PC-9 (cell line): ENCODE results near the gene ZNF736. TPM values are rescaled to one million over a fixed set of nuclear protein-coding genes. Genes with fewer than 3 reads are reported as not detected.
"Not testable (repeated sequence)": the region's sequence is repeated elsewhere in the genome, so short reads cannot be mapped to it uniquely, and the experiment has no call there.

Experiments
- BruUV-seq: library from RNA; stranded (reverse); fragments of 400-500 nt; replicated peaks from 2 replicates; lab custom pipeline; 2021; lab: Mats Ljungman, UMichigan
- CTCF ChIA-PET: fragments of 300-600 bp; sonication (Branson Sonifier 250); formaldehyde crosslinking; loops from one replicate; lab custom pipeline; 2022; ENCODE audit warnings: antibody characterized with exemption; lab: Charles Lee
- POLR2A ChIA-PET: fragments of 300-600 bp; sonication (Branson Sonifier 250); formaldehyde crosslinking; loops from one replicate; lab custom pipeline; 2022; ENCODE audit warnings: antibody characterized with exemption; ENCODE audit not compliant: unreplicated experiment; lab: Charles Lee
- DNase-seq, 2 experiments: peaks; one replicate each; pipeline versions ENCODE4 v3.0.0 to v3.0.0-alpha.2; 2015 to 2022; ENCODE audit warnings: mixed read lengths in 1 of 2
- H2AFZ ChIP-seq: fragments of 200-600 bp; sonication (generic); 2 replicates; pipeline ENCODE4 v1.8.1; 2017; ENCODE audit warnings: antibody characterized with exemption
- H3F3A ChIP-seq: fragments of 200-600 bp; sonication (generic); 2 replicates; pipeline ENCODE4 v1.8.1; 2017; ENCODE audit warnings: antibody characterized with exemption, mild to moderate bottlenecking, low read depth; ENCODE audit not compliant: insufficient read depth
- H3K27ac ChIP-seq: fragments of 200-600 bp; sonication (generic); 2 replicates; pipeline ENCODE4 v1.6.1; 2016; ENCODE audit warnings: mixed run types
- H3K27me3 ChIP-seq: fragments of 200-600 bp; sonication (generic); 2 replicates; pipeline ENCODE4 v1.6.1; 2016; ENCODE audit warnings: low read depth, mixed run types; ENCODE audit not compliant: insufficient read depth
- H3K36me3 ChIP-seq: fragments of 200-600 bp; sonication (generic); 2 replicates; pipeline ENCODE4 v1.6.1; 2016; ENCODE audit warnings: low read depth, mixed run types
- H3K4me1 ChIP-seq: fragments of 200-600 bp; sonication (generic); replicated peaks from 2 replicates; pipeline ENCODE4 v1.6.1; 2016; ENCODE audit warnings: mixed run types; ENCODE audit not compliant: insufficient read depth
- H3K4me2 ChIP-seq: fragments of 200-600 bp; sonication (generic); 2 replicates; pipeline ENCODE4 v1.6.1; 2017; ENCODE audit warnings: mixed run types
- H3K4me3 ChIP-seq: fragments of 200-600 bp; sonication (generic); 2 replicates; pipeline ENCODE4 v1.6.1; 2016; ENCODE audit warnings: mixed run types
- H3K79me2 ChIP-seq: fragments of 200-600 bp; sonication (generic); 2 replicates; pipeline ENCODE4 v1.6.1; 2017; ENCODE audit warnings: low read depth, mixed run types
- H3K9me2 ChIP-seq: fragments of 200-600 bp; sonication (generic); 2 replicates; pipeline ENCODE4 v1.8.1; 2017; ENCODE audit warnings: mild to moderate bottlenecking; ENCODE audit not compliant: insufficient read depth
- H3K9me3 ChIP-seq: fragments of 200-600 bp; sonication (generic); 2 replicates; pipeline ENCODE4 v1.8.1; 2016; ENCODE audit warnings: low read depth; ENCODE audit not compliant: insufficient read depth
- H4K20me1 ChIP-seq: fragments of 200-600 bp; sonication (generic); 2 replicates; pipeline ENCODE4 v1.8.1; 2017; ENCODE audit not compliant: insufficient read depth
- CTCF ChIP-seq: fragments of 200-600 bp; sonication (generic); conservative IDR thresholded peaks from 2 replicates; pipeline ENCODE4 v1.6.1; 2017; ENCODE audit warnings: mixed run types, antibody characterized with exemption, mild to moderate bottlenecking, moderate library complexity
- EZH2 ChIP-seq: fragments of 200-600 bp; sonication (generic); IDR thresholded peaks from 2 replicates; pipeline ENCODE4 v1.8.0; 2017; ENCODE audit warnings: antibody characterized with exemption, low read depth
- intact Hi-C: fragments of 100-400 bp; cut with micrococcal nuclease; formaldehyde crosslinking; loops from one replicate; pipeline ENCODE4 v1.10.0; 2022; ENCODE audit not compliant: unreplicated experiment
- total RNA-seq: library from RNA; stranded (reverse); gene quantifications from 2 replicates; pipeline ENCODE4 v1.2.3, GENCODE V29; 2021

The ZNF736 gene
- total RNA-seq, 1 experiment from 2014 or later: 20.1 TPM

GRCh38 chr7:64312826-64313225 lies 935 bp upstream of the ZNF736 start:
- no peaks in the 10 kb centered on the region for H3K9me2 ChIP-seq
- H3K9me3 ChIP-seq: no peaks in the 10 kb centered on the region; the same call in 1 of the 2 replicates
- DNase-seq: no peak
- no peak overlapping the region for H3K27ac ChIP-seq
- H3K4me3 ChIP-seq: no peak overlapping the region
- ChIA-PET POLR2A (no interaction called here), CTCF (no interaction called here)
- H3F3A ChIP-seq: peaks cover 3% of the 10 kb centered on the region
- peaks cover 20% of the 10 kb centered on the region for H3K79me2 ChIP-seq
- H2AFZ ChIP-seq: no peak overlapping the region
- H3K4me1 ChIP-seq: peaks cover 10% of the 10 kb centered on the region
- H3K4me2 ChIP-seq: no peak overlapping the region
- H4K20me1 ChIP-seq: no peaks in the 10 kb centered on the region
- BruUV-seq: no TSS peak
- TF ChIP-seq EZH2: no peak
- TF ChIP-seq CTCF: no peak
- no peaks in the 10 kb centered on the region; the same call in 1 of the 2 replicates for H3K36me3 ChIP-seq
- intact Hi-C loops: no loop called here
- H3K27me3 ChIP-seq: no peaks in the 10 kb centered on the region

- TF ChIP-seq EZH2 (no peak), CTCF (no peak)
- no peaks in the 10 kb centered on the region; the same call in 1 of the 2 replicates for H3F3A ChIP-seq
- H3K4me2 ChIP-seq: peak overlapping the region; percentile 78
- peaks cover 7% of the 10 kb centered on the region for H3K4me1 ChIP-seq
- H3K4me3 ChIP-seq: peak overlapping the region; percentile 76
- H3K27ac ChIP-seq: no peak overlapping the region
- POLR2A ChIA-PET: interaction anchor here (0.5 kb wide), 1 partner anchor 378 kb away, joined by 9 read pairs; no protein-coding TSS in a partner anchor
- CTCF ChIA-PET: no interaction called here
- H3K79me2 ChIP-seq: peaks cover 25% of the 10 kb centered on the region
- no peak for DNase-seq
- intact Hi-C loops: no loop called here
- H3K9me3 ChIP-seq: no peaks in the 10 kb centered on the region; the same call in 1 of the 2 replicates
- H4K20me1 ChIP-seq: no peaks in the 10 kb centered on the region
- no peaks in the 10 kb centered on the region for H3K9me2 ChIP-seq
- H3K27me3 ChIP-seq: no peaks in the 10 kb centered on the region
- H3K36me3 ChIP-seq: no peaks in the 10 kb centered on the region; the same call in 1 of the 2 replicates
- H2AFZ ChIP-seq: peak overlapping the region; percentile 94
- BruUV-seq: no TSS peak
These were observed 805 bp downstream of the ZNF736 start for GRCh38 chr7:64314566-64314965.

- H3K9me2 ChIP-seq, H3K4me1 ChIP-seq, DNase-seq, H3K4me2 ChIP-seq, H2AFZ ChIP-seq, CTCF ChIA-PET, H3K36me3 ChIP-seq, POLR2A ChIA-PET, H3K27me3 ChIP-seq, H3K27ac ChIP-seq, intact Hi-C loops, BruUV-seq, H3F3A ChIP-seq, H3K4me3 ChIP-seq, H3K9me3 ChIP-seq, H4K20me1 ChIP-seq: not testable (repeated sequence)
- H3K79me2 ChIP-seq: peaks cover 25% of the 10 kb centered on the region
These were observed 2.4 kb downstream of the ZNF736 start for GRCh38 chr7:64316031-64316742.
